ENCODE data around the gene EID2B. TPM values are rescaled to one million over a fixed set of nuclear protein-coding genes. Genes with fewer than 3 reads are reported as not detected.

Gene EID2B
- total and polyA plus RNA-seq, 9 of the 15 experiments (the other 6 are each of a cell fraction or from before 2014, with no cell fraction given): 2.8 to 8.8 (median 4.8) TPM

DNA sequence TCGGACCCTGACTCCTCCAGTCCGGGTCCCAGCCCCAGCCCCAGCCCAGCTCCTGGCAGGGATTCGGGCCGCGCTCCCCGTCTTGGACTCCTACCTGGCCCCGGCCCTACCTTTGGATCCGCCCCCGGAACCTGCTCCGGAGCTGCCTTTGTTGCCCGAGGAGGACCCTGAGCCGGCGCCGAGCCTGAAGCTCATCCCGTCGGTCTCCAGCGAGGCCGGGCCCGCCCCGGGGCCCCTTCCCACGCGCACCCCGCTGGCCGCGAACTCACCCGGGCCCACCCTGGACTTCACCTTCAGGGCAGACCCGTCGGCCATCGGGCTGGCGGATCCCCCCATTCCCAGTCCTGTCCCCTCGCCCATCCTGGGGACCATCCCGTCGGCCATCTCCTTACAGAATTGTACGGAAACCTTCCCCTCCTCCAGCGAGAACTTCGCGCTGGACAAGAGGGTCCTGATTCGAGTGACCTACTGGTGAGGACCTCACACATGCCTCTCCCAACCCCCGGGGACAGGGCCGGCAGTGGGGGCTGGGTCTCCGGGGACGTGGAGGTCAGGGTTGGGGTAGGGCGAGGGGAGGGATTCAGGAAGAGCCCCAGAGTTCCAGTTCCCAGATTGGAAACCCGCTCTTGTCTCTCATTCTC, 17.0 kb downstream of the EID2B start:
- H4K20me1 ChIP-seq (replicated peaks; ENCODE audit: control insufficient read depth, insufficient read depth, low read length): no peaks in the 10 kb centered on the region
- DNase-seq (ENCODE audit: extremely low read depth in 1 of 4, low spot score in 3 of 4) (no peak), FAIRE-seq (no peak), ATAC-seq (no peak)
- peaks cover 21 to 32% of the 10 kb centered on the region in 2 experiments; a peak in 4 of 5 replicates for H3K4me1 ChIP-seq (replicated peaks in 1 of 2; ENCODE audit: control insufficient read depth in 2 of 2, insufficient read depth in 2 of 2, low read length in 2 of 2)
- ChIA-PET POLR2A (no interaction called here), CTCF (ENCODE audit: low intra/inter-chr PET ratio) (no interaction called here)
- no peaks in the 10 kb centered on the region for H3K9me1 ChIP-seq (ENCODE audit: control insufficient read depth, insufficient read depth, low read length)
- no TSS peak for BruUV-seq (replicated peaks)
- 80% methylated on average over 23 of the region's 44 CpGs for WGBS (ENCODE audit: insufficient coverage, low coverage, missing lambda C conversion rate)
- no peaks in the 10 kb centered on the region for H3K9me3 ChIP-seq (replicated peaks; ENCODE audit: control insufficient read depth, insufficient read depth, low read depth, low read length)
- TF ChIP-seq, protein P1, sequence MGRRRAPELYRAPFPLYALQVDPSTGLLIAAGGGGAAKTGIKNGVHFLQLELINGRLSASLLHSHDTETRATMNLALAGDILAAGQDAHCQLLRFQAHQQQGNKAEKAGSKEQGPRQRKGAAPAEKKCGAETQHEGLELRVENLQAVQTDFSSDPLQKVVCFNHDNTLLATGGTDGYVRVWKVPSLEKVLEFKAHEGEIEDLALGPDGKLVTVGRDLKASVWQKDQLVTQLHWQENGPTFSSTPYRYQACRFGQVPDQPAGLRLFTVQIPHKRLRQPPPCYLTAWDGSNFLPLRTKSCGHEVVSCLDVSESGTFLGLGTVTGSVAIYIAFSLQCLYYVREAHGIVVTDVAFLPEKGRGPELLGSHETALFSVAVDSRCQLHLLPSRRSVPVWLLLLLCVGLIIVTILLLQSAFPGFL (CRISPR knock-in tag; IDR thresholded peaks at IDR 0.05): no peak
- TF ChIP-seq FOXA3 (CRISPR knock-in tag; conservative IDR thresholded peaks at IDR 0.05 in 1 of 2, IDR thresholded peaks at IDR 0.05 in 1 of 2): no peak
- no peak for TF ChIP-seq HEY1 (CRISPR knock-in tag; IDR thresholded peaks at IDR 0.05; ENCODE audit: borderline replicate concordance)
- no peak for TF ChIP-seq MED1 (CRISPR knock-in tag; IDR thresholded peaks at IDR 0.05; ENCODE audit: borderline replicate concordance)
- TF ChIP-seq ZNF239 (CRISPR knock-in tag; IDR thresholded peaks at IDR 0.05): no peak
- no peak for TF ChIP-seq ATF7 (IDR thresholded peaks at IDR 0.05)
- TF ChIP-seq XRCC3 (IDR thresholded peaks at IDR 0.05): no peak
- no peak for TF ChIP-seq ZFX (CRISPR knock-in tag; IDR thresholded peaks at IDR 0.05)
- no peak for TF ChIP-seq TCF7 (IDR thresholded peaks at IDR 0.05; ENCODE audit: borderline replicate concordance)
- no peak for TF ChIP-seq NFATC3 (IDR thresholded peaks at IDR 0.05)
- TF ChIP-seq, protein P2, sequence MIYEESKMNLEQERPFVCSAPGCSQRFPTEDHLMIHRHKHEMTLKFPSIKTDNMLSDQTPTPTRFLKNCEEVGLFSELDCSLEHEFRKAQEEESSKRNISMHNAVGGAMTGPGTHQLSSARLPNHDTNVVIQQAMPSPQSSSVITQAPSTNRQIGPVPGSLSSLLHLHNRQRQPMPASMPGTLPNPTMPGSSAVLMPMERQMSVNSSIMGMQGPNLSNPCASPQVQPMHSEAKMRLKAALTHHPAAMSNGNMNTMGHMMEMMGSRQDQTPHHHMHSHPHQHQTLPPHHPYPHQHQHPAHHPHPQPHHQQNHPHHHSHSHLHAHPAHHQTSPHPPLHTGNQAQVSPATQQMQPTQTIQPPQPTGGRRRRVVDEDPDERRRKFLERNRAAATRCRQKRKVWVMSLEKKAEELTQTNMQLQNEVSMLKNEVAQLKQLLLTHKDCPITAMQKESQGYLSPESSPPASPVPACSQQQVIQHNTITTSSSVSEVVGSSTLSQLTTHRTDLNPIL (CRISPR knock-in tag; IDR thresholded peaks at IDR 0.05): no peak
- no peak for TF ChIP-seq EP300 (IDR thresholded peaks at IDR 0.05; ENCODE audit: low read length)
- TF ChIP-seq ZNF124 (CRISPR knock-in tag; IDR thresholded peaks at IDR 0.05): no peak
- no peak for TF ChIP-seq MAFK (IDR thresholded peaks at IDR 0.05; ENCODE audit: low read length)
- no peaks in the 10 kb centered on the region for H3K79me2 ChIP-seq (ENCODE audit: control insufficient read depth, insufficient read depth, low read length)
- no peak overlapping the region for H3K27ac ChIP-seq (ENCODE audit: extremely low read depth, low read depth, low read length)
- no peak overlapping the region for H3K4me2 ChIP-seq (ENCODE audit: insufficient read depth, low read length)
- peaks cover 4 to 19% of the 10 kb centered on the region in 2 experiments; a peak in 4 of 5 replicates for H3K27me3 ChIP-seq (ENCODE audit: control insufficient read depth in 2 of 2, insufficient read depth in 2 of 2, low read length in 2 of 2)
- H3K4me3 ChIP-seq: no peak overlapping the region
- H2AFZ ChIP-seq (ENCODE audit: low read depth, low read length): no peak overlapping the region
- no peak overlapping the region; a peak in 1 of 4 replicates for H3K9ac ChIP-seq (ENCODE audit: insufficient read depth in 1 of 2, low read depth in 2 of 2, low read length in 2 of 2)
- no peaks in the 10 kb centered on the region for H3K36me3 ChIP-seq (ENCODE audit: control insufficient read depth, insufficient read depth, low read length)
- in situ Hi-C loops (cut with MboI): no loop called here
- intact Hi-C loops (cut with micrococcal nuclease): no loop called here
